Small intestine (tissue), 7 donors: ENCODE data around the gene FYB2. TPM values are rescaled to one million over a fixed set of nuclear protein-coding genes. Genes with fewer than 3 reads are reported as not detected.

ENCODE experiments used
- DNase-seq, 2 donors: peaks; one replicate each; pipeline versions ENCODE4 v3.0.0 to v3.0.0-alpha.2; 2013
- FAIRE-seq: peaks from 2 replicates; lab custom pipeline; 2012; peaks lifted over from hg19 to GRCh38; lab: Jason Lieb, UNC
- H3K27ac ChIP-seq, 3 donors: one replicate each; pipeline ENCODE4 v1.5.1; 2013; ENCODE audit warnings: low read length in 2 of 3, mild to moderate bottlenecking in 2 of 3, control low read depth in 1 of 3, inconsistent platforms in 1 of 3, low read depth in 1 of 3, moderate library complexity in 1 of 3
- H3K27me3 ChIP-seq, 3 donors: one replicate each; pipeline ENCODE4 v1.6.1; 2013; ENCODE audit warnings: low read length in 3 of 3, inconsistent platforms in 1 of 3; ENCODE audit not compliant: control insufficient read depth in 3 of 3, insufficient read depth in 3 of 3
- H3K36me3 ChIP-seq, 3 donors: one replicate each; pipeline ENCODE4 v1.6.1; 2013; ENCODE audit warnings: low read length in 3 of 3, inconsistent platforms in 1 of 3, low read depth in 1 of 3, mild to moderate bottlenecking in 1 of 3, moderate library complexity in 1 of 3; ENCODE audit not compliant: control insufficient read depth in 3 of 3, insufficient read depth in 2 of 3
- H3K4me1 ChIP-seq, 3 donors: one replicate each; pipeline ENCODE4 v1.6.1; 2013; ENCODE audit warnings: low read length in 2 of 3, inconsistent platforms in 1 of 3, low read depth in 1 of 3, mild to moderate bottlenecking in 1 of 3, moderate library complexity in 1 of 3; ENCODE audit not compliant: control insufficient read depth in 3 of 3, insufficient read depth in 2 of 3
- H3K4me3 ChIP-seq, 3 donors: one replicate each; pipeline ENCODE4 v1.5.1; 2013; ENCODE audit warnings: low read length in 3 of 3, control low read depth in 1 of 3, inconsistent platforms in 1 of 3, low read depth in 1 of 3, mild to moderate bottlenecking in 1 of 3, moderate library complexity in 1 of 3
- H3K9me3 ChIP-seq, 2 donors: one replicate each; pipeline ENCODE4 v1.6.1; 2013; ENCODE audit warnings: low read depth in 1 of 2, low read length in 1 of 2; ENCODE audit not compliant: control insufficient read depth in 2 of 2, insufficient read depth in 1 of 2
- WGBS, 3 donors: extraction: QIAGEN DNeasy Blood & Tissue Kit; methylation state at CpG; one replicate each; pipeline ENCODE4 v1.1.7; 2013; 5-methylcytosine and 5-hydroxymethylcytosine counted together
- polyA plus RNA-seq, 4 donors: library from polyadenylated mRNA; stranded (reverse) in 3 of 4; unstranded in 1 of 4; fragments of 200-250 nt in 3 of 4; fragments of 120-200 nt in 1 of 4; gene quantifications; one replicate each; pipeline versions ENCODE4 v1.2.1 to v1.2.3, GENCODE V29; 2013
- donor health status: healthy with polysubstance abuse.
- donor health status: control.
- donor health status: control.
- donor health status: Bipolar disorder and iron deficiency.
- donor health status: healthy.

FYB2 gene
- polyA plus RNA-seq, 4 donors, result 1.1 to 10.2 (median 1.2) TPM; not detected in 1

- peaks cover 0 to 36% (median 6%) of the 10 kb centered on the region in 3 donors for H3K4me1 ChIP-seq
- DNase-seq (no peak), FAIRE-seq (no peak)
- no peaks in the 10 kb centered on the region for H3K36me3 ChIP-seq
- H3K9me3 ChIP-seq, result no peaks in the 10 kb centered on the region
- no peak overlapping the region for H3K4me3 ChIP-seq
- 23 to 68% (median 32%) methylated on average over 1 of the region's 1 CpG for WGBS, 3 donors
- H3K27me3 ChIP-seq, result no peaks in the 10 kb centered on the region
- peak overlapping the region in 1 of 3 donors; percentile 21 for H3K27ac ChIP-seq
Measured at GRCh38 chr1:56855190-56855589, 36.0 kb upstream of the FYB2 start.

GRCh38 chr1:56854521-56855099, 35.4 kb upstream of the FYB2 start, which contains the start of gene C8A:
Gene C8A, plus strand, starts transcription at chr1:56854797. Its CDS starts 105 bp downstream, at chr1:56854902.
- H3K4me3 ChIP-seq, result no peak within 1 kb of the TSS
- H3K36me3 ChIP-seq, result no peaks in the 10 kb centered on the region
- peak within 1 kb of the TSS in 1 of 3 donors; percentile 62 for H3K27ac ChIP-seq
- H3K9me3 ChIP-seq, result no peaks in the 10 kb centered on the region
- DNase-seq (peak; percentile 30 to 60), FAIRE-seq (peak; percentile 19)
- WGBS, 3 donors, result 6 to 53% (median 26%) methylated on average over 3 of the region's 3 CpGs
- H3K4me1 ChIP-seq, result peaks cover 0 to 36% (median 6%) of the 10 kb centered on the region in 3 donors
- H3K27me3 ChIP-seq, result no peaks in the 10 kb centered on the region

- H3K9me3 ChIP-seq, result no peaks in the 10 kb centered on the region
- WGBS, 3 donors, result 22 to 82% (median 33%) methylated on average over 1 of the region's 1 CpG
- H3K27me3 ChIP-seq, result no peaks in the 10 kb centered on the region
- peaks cover 0 to 36% (median 6%) of the 10 kb centered on the region in 3 donors for H3K4me1 ChIP-seq
- H3K4me3 ChIP-seq, result no peak overlapping the region
- no peaks in the 10 kb centered on the region for H3K36me3 ChIP-seq
- H3K27ac ChIP-seq, result peak overlapping the region in 1 of 3 donors; percentile 62
- DNase-seq (peak; percentile 44 to 45), FAIRE-seq (no peak)
Measured at GRCh38 chr1:56852476-56852875, 33.3 kb upstream of the FYB2 start.

- no peaks in the 10 kb centered on the region for H3K27me3 ChIP-seq
Measured at GRCh38 chr1:56850922-56851321, 31.7 kb upstream of the FYB2 start.

GRCh38 chr1:56850411-56850810, 31.2 kb upstream of the FYB2 start:
- Histone ChIP-seq H3K27ac (no peak overlapping the region), H3K4me1 (peaks cover 0 to 34% (median 7%) of the 10 kb centered on the region in 3 donors), H3K4me3 (no peak overlapping the region), H3K27me3 (no peaks in the 10 kb centered on the region), H3K9me3 (no peaks in the 10 kb centered on the region), H3K36me3 (no peaks in the 10 kb centered on the region)
- FAIRE-seq (no peak), DNase-seq (no peak)
- 82 to 92% (median 88%) methylated on average over 2 of the region's 2 CpGs for WGBS, 3 donors

More at GRCh38 chr1:56850922-56851321, 31.7 kb upstream of the FYB2 start:
- DNase-seq (no peak), FAIRE-seq (no peak)
- Histone ChIP-seq H3K27ac (no peak overlapping the region), H3K9me3 (no peaks in the 10 kb centered on the region), H3K4me1 (peaks cover 0 to 32% (median 6%) of the 10 kb centered on the region in 3 donors), H3K4me3 (no peak overlapping the region), H3K36me3 (no peaks in the 10 kb centered on the region)
- WGBS, 3 donors, result 77 to 84% (median 83%) methylated on average over 5 of the region's 5 CpGs

GRCh38 chr1:56849750-56850149, 30.5 kb upstream of the FYB2 start:
- Histone ChIP-seq H3K27ac (no peak overlapping the region), H3K4me1 (peaks cover 0 to 36% (median 8%) of the 10 kb centered on the region in 3 donors), H3K27me3 (no peaks in the 10 kb centered on the region), H3K9me3 (no peaks in the 10 kb centered on the region), H3K4me3 (no peak overlapping the region), H3K36me3 (no peaks in the 10 kb centered on the region)
- 74 to 88% (median 86%) methylated on average over 7 of the region's 7 CpGs for WGBS, 3 donors
- DNase-seq (no peak), FAIRE-seq (no peak)

GRCh38 chr1:56845343-56845742, 26.1 kb upstream of the FYB2 start:
- H3K27ac ChIP-seq, result peak overlapping the region in 1 of 3 donors; percentile 5
- no peaks in the 10 kb centered on the region for H3K27me3 ChIP-seq
- no peaks in the 10 kb centered on the region for H3K9me3 ChIP-seq
- DNase-seq (no peak), FAIRE-seq (no peak)
- H3K36me3 ChIP-seq, result no peaks in the 10 kb centered on the region
- WGBS, 3 donors, result 29 to 61% (median 40%) methylated on average over 3 of the region's 3 CpGs
- H3K4me1 ChIP-seq, result peaks cover 0 to 16% (median 2%) of the 10 kb centered on the region in 3 donors
- no peak overlapping the region for H3K4me3 ChIP-seq

- peak overlapping the region in 1 of 3 donors; percentile 5 for H3K27ac ChIP-seq
- no peaks in the 10 kb centered on the region for H3K36me3 ChIP-seq
- H3K4me3 ChIP-seq, result no peak overlapping the region
- H3K27me3 ChIP-seq, result no peaks in the 10 kb centered on the region
- 29 to 52% (median 48%) methylated on average over 9 of the region's 9 CpGs for WGBS, 3 donors
- H3K4me1 ChIP-seq, result peaks cover 0 to 16% (median 2%) of the 10 kb centered on the region in 3 donors
- H3K9me3 ChIP-seq, result peaks cover 0 to 5% of the 10 kb centered on the region in 2 donors
- FAIRE-seq, result no peak
- DNase-seq, result peak; percentile 28 to 49
Measured at GRCh38 chr1:56844545-56845136, 25.4 kb upstream of the FYB2 start.
